Hepatocyte (in vitro differentiated cells): ENCODE measurements around the gene MACROD2.

Experiments
- EZH2 ChIP-seq: fragments of 200-600 bp; sonication (generic); IDR thresholded peaks from 2 replicates; pipeline ENCODE4 v1.6.1; 2016; ENCODE audit warnings: antibody characterized with exemption, mild to moderate bottlenecking, borderline replicate concordance
- TF ChIP-seq, protein P1 (sequence below): fragments of 200-600 bp; sonication (generic); IDR thresholded peaks from 2 replicates; pipeline ENCODE4 v1.5.1; 2016; ENCODE audit warnings: antibody characterized with exemption, mild to moderate bottlenecking; ENCODE audit not compliant: poor library complexity

DNA sequence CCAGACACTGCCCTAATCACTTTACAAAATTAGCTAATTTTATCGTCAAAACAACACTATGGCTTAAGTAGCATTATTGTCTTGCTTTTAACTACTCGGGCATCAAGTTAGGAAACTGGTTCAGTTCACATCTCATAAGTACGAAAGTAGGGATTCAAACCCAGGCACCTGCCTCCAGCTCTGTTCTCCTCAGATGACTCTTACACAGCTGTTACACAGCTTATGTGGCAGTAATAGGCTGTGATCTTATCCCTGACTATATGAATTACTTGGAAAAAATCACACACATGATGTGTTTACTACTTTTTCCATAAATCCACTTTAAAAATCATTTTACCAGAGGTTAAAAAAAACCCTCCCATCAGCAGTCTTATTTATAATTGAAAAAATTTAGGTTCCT, 731.3 kb downstream of the MACROD2 start:
- TF ChIP-seq EZH2: no peak
- TF ChIP-seq, protein P1, sequence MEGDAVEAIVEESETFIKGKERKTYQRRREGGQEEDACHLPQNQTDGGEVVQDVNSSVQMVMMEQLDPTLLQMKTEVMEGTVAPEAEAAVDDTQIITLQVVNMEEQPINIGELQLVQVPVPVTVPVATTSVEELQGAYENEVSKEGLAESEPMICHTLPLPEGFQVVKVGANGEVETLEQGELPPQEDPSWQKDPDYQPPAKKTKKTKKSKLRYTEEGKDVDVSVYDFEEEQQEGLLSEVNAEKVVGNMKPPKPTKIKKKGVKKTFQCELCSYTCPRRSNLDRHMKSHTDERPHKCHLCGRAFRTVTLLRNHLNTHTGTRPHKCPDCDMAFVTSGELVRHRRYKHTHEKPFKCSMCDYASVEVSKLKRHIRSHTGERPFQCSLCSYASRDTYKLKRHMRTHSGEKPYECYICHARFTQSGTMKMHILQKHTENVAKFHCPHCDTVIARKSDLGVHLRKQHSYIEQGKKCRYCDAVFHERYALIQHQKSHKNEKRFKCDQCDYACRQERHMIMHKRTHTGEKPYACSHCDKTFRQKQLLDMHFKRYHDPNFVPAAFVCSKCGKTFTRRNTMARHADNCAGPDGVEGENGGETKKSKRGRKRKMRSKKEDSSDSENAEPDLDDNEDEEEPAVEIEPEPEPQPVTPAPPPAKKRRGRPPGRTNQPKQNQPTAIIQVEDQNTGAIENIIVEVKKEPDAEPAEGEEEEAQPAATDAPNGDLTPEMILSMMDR: no peak
